HG03432 (cell line): ENCODE data around the gene TMEM204.

Source experiments
- ATAC-seq: cut with Tn5 transposase; IDR thresholded peaks from one replicate; pipeline ENCODE4 v1.9.1; 2021; ENCODE audit warnings: mild to moderate bottlenecking, moderate library complexity; ENCODE audit not compliant: unreplicated experiment

Gene TMEM204

DNA sequence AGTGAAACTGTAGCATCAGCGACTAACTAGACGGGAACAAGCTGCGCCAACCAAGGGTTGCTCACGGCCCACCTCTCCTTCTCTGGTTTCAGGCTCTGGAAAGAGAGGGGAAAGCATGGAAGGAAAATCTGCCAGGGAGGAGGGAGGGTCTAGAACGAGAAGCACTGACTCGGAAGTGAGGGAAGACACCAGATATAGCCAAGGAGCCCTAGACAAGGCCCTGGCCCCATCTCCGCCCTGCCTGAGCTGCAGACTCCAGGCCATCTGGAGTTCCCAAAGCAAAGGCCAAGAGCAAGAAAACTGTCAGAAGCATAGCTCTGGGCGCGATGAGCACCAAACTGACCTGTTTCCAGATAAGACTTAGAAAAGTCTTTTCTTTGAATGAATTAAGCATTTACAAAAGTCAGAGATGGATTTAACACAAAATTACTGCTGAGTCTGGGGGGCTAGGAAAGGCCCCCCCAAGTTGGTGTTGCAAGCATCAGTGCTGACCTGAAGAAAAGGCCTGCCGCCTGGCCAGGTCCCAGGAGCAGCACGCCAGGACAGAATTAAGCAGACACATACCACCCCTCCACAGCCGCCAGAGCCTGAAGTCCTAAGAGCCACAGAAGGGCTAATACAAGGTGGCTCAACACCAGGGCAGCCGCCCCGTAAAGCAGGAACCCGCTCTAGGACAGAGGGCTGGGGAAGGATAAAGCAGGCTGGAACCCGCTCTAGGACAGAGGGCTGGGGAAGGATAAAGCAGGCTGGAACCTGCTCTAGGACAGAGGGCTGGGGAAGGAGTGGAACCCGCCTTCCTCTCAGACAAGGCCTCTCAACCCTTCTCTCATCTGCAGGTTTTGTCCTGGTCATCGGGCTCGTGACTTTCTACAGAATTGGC lies 20.7 kb downstream of the TMEM204 start:
- no peak for ATAC-seq

DNA sequence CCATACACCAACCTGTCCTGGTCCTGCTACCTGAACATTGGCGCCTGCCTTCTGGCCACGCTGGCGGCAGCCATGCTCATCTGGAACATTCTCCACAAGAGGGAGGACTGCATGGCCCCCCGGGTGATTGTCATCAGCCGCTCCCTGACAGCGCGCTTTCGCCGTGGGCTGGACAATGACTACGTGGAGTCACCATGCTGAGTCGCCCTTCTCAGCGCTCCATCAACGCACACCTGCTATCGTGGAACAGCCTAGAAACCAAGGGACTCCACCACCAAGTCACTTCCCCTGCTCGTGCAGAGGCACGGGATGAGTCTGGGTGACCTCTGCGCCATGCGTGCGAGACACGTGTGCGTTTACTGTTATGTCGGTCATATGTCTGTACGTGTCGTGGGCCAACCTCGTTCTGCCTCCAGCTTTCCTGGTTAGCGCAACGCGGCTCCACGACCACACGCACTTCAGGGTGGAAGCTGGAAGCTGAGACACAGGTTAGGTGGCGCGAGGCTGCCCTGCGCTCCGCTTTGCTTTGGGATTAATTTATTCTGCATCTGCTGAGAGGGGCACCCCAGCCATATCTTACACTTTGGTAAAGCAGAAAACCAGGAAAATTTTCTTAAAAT lies 21.5 kb downstream of the TMEM204 start:
- ATAC-seq = no peak

DNA sequence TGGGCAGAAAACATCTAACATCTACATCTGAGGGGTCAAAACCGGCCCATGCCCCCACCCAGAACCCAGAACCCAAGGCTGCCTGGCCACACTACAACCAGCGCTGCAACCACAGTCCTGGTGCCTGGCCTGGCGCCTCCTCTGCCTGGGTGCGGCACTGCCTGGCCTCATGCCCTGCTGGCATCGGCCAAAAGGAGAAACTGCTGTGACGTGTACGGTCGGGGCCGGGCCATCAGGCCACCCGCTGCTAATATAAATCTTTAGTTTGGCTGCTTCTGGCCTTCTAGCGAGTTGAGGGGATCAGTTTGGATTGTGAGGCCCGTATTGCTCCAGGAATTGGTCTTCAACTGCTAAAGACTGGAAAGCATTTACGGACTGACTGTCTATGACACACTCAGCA lies 22.8 kb downstream of the TMEM204 start:
- ATAC-seq = no peak

DNA sequence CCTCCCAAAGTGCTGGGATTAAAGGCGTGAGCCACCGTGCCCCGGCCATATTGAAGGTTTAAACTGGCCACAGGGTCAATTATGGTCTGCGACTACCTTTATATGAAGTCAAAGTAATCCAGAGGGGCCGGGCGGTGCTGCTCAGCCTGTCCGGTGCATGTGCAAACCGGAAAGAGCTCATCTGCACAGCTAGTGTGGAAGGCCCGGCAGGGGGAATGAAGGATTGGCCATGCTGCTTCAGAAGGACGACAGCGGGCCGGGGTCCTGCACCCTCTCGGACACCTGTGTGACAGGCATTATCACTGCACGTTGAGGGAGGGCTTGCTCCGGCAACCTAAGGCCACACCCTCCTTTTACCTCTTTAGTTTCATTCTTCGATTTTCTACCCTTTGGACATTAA lies 23.6 kb downstream of the TMEM204 start:
- ATAC-seq = no peak

DNA sequence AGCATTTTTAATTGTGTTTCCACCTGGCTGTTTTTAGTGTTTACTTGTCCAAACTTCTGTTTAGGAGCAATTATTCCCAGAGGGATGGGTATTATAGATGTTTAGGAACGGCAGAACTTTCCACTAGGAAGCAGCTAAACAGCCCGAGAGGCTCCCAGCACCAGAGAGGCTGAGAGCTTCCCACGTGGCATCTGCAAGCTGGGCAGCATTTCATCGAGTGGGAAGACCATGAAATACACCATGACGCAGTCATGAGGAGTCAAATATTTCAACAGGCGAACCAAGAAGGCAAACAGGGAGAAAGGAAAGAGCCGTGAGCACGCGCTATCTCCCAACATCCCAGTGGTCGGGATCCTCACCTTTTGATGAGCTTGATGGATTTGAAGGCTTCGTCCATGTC lies 24.1 kb downstream of the TMEM204 start:
- no peak for ATAC-seq

DNA sequence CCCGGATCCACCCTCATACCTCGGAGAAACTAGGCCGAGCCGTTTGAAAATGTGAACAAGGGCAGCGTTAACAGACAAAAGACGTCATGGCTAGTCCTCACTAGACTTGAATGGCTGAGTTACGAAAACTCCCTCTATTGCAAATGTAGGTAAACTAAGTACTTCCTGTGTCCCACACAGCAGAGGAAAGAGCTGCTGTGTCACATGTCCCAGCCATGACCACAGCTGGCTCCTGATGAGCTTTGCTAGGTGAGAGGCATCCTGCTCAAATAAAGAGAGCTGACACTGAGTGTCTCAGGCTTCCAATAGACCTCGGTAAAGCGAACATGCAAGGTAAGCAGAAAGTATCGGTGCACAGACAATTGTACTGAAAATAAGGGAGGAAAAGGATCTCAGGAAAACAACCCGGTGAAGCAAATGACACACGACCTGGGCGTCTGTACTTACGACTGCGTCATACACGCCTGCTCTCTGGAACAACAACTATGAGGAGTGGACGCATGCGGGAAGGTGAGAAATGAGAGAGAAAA lies 26.0 kb downstream of the TMEM204 start:
- ATAC-seq = no peak

DNA sequence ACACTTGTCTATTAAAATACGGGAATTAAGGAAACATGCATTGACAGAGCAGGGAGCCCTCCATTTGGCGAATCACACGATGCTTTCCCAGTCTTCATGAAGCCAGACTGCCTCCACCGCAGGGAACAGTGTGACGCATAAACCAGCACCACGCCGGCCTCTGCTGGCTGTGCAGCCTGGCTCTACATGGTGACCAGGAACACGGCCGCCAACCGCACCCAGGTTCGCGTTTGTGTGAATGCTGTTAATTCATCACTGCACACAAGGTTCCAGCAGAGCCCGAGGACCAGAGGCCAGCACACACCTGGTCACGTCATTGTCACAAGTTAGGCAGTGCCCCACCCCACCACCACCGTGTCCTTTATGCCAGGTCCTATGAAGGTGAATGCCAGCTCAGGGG lies 26.7 kb downstream of the TMEM204 start:
- ATAC-seq = no peak

DNA sequence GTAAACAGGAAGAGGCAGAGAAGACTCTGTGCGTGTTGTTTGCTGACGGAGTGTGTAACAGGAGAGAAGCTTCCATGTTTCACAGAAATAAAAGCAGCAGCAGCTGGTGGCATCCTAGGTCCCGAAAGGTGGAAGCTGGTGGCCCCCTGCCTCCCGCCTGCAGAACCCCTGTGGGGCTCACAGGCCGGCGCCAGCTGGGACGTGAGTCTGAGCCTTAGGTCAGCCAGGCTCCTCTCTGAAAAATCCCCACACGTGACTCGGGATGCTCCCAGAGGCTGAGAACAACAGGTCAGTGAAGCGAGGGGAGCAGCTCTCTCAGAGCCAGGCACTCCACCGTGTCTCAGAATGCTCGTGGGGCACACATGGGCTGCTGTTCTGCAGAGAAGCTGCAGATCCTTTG lies 27.4 kb downstream of the TMEM204 start:
- ATAC-seq = no peak

DNA sequence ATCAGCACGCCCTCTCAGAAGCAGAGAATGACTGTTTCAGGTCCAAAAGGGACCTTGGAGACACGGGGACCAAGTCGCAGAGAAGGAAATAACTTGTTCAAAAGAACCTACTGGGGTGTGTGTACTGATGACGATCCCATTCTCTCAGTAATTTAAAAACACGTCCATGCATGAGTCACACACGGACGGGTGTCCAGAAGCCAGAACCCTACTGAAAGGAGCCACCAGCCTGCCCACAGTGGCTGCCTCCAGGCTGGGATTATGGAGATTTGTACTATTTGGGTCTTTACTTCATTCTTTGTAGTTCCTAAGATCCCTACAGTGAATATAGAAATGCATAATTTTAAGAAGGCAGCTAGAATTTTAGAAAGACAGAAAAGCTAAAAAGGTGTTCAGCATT lies 27.8 kb downstream of the TMEM204 start:
- no peak for ATAC-seq

DNA sequence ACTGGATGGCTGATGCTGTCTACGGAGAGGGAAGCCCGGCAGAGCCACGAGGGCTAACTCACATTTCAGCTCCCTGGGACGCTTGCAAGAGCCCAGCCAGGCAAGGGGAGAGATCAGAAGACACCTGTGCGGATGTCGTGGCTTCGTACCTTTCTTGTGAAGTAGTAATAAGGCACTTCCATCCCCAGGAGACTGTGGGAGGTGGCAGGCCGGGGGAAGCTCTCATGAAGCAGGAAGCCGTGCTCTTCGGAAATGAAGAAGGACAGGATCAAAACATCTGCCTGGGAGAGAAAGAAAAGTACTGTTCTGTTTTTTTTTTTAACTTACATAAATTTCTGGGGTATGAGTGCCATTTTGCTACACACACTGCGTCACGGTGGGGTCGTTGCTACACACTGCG lies 28.4 kb downstream of the TMEM204 start:
- ATAC-seq = no peak

DNA sequence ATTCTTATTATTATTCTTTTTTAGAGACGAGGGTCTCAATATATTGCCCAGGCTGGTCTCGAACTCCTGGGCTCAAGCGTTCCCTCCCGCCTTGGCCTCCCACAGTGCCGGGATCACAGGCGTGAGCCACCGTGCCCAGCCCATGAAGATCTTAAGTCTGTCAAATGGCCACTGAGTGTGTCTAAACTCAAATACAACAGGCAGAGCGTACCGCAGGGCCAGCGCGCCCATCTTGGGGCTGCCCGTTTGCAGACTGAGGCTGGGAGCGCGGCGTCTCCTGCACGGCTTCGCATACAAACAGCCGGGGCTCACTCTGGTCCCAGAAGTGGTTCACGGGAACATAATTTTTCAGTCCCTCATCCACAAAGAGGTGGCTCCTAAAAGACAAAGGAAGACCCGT lies 30.3 kb downstream of the TMEM204 start:
- no peak for ATAC-seq

DNA sequence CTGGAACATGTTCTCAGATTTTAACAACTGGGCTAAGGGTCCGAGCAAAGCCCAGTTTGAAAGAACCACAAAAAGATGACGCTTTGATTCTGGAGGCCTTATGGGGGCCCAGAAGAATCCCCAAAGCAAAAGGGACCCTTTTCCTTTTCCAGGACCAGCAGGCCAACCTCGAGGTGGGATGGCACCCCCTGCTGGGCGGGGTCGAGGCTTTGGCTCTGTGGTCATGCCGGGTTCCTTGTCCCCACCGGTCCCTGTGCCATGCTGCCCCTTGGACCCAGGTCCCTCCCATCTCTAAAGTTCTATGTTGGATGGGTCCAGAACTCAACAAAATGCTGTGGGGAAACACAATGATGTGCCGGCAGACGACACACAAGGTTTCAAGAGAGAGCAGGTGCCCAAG lies 30.9 kb downstream of the TMEM204 start:
- no peak for ATAC-seq

DNA sequence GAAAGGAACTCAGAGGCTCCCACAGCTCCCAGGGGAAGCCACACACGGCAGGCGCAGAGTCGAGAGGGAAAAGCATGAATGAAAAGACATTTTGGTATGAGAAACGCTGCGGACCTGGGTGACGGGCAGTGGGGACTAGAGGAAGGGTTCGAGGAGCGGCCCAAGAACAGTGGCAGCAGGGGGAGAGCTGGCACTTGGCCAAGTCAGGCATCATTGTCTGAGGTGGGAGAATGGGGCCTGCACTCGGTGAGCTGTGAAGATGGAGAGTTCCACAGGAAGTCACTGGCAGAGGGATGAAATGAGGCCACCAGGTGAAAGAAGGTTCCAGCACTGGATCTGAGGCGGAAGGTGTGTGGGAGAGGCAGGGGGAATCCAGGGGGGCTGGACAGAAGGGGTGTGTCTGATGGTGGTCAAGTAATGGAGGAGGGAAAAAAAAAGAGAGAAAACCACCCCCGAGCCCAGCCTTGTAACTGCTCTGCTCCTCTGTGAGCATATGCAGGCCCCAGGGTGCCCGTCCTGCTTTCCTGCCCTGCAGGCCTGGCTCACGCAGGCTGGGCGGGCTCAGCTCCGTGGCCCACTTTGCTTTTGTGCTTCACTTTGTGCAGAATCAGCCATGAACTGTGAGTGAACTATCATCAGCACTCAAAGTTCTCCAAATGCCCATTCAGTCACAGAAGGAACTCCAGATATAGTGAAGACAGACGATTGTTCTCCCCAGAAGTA lies 31.8 kb downstream of the TMEM204 start:
- no peak for ATAC-seq

DNA sequence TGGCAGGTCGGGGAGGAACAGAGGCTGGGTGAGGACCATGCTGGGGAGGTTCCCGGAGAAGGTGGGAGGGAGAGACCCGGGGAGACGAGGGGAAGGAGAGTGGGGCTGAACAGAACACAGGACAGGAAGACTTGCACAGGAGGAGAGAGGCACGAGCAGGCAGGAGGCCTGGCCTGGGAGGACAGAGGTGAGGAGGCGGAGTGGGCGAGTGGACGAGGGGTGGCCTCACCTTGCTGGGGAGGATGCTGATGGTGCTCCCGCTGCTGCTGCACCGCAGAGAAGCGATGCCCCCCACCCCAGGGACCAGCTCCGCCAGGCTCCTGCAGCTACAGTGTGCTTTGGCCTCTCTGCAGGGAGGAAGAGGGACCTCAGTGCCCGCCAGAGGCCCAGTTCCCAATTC lies 34.5 kb downstream of the TMEM204 start:
- no peak for ATAC-seq

DNA sequence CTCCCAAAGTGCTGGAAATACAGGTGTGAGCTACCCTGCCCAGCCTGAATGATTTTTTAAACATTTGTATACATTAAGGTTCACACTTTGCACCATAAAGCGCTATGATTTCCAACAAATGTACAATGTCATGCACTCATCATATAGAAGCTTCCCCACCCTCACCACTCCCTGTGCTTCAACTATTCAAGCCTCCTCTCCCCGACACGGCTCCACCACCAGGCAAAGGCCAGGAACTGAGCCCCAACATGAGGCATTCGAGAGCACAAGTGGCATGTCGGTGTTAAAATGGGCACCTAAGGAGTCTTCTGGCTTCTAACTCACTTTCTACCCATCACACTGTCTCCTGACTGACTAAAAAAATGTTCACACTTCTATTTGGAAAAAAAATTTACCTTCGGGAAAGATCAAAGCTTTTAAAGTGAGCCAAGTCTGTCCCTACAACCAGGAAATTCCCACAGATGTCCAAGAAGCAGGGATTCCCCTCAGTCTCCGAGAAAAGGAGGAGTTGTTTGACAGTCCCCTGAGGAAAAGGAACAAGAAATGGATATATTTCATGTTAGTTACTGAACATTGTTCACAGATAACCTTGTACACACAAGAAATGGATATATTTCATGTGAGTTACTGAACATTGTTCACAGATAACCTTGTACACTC lies 37.7 kb downstream of the TMEM204 start:
- no peak for ATAC-seq

DNA sequence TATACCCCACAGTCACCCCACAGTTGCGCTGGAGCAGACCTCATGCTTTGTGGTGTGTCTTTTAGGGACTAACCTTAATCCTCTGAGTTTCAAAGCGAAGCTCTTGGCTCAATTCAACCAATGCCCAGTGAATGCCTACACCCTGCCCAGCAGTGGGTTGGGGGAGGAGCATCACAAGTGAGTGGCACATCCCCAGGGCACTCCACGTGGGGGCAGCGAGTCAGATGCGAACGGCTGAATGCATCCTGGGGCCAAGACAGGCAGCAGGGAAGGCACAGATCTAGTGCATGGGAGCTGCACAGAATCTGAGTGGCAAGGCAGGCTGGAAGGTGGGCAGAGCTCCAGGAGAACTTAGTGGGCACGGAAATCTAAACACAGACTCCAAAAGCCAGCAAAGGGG lies 39.2 kb downstream of the TMEM204 start:
- no peak for ATAC-seq

DNA sequence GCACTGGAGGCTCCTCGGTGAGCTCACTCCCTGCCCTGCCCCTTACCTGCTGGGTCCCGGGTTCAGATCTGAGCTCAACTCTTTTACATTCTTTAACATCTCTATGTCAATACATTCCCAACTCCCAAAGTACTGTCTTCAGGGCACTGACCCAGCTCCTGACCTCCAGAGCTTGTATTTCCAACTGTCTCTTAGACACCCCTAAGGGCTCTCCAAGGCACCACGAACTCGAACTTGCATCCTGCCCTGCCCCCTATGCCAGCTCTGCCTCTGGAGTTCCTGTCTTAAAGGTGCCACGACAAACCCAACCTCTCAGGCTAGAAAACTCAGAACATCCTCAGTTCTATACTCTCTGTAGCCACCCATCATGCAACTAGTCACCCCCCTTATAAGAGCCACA lies 39.8 kb downstream of the TMEM204 start:
- no peak for ATAC-seq

DNA sequence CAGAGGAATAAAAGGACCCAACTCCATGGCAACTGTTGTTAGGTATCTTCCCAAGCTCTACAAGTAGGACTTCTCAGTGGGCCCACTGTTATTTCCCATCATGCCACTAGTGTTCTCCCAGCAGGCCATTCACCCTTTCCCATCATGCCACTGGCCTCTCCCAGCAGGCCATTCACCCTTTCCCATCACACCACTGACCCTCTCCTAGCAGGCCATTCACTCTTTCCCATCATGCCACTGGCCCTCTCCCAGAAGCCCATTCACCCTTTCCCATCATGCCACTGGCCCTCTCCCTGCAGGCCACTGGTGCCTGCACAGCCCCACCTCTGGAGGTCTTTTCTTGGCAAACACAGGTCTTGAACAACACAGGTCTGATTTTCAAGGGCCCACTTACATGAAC lies 42.1 kb downstream of the TMEM204 start:
- ATAC-seq = no peak

DNA sequence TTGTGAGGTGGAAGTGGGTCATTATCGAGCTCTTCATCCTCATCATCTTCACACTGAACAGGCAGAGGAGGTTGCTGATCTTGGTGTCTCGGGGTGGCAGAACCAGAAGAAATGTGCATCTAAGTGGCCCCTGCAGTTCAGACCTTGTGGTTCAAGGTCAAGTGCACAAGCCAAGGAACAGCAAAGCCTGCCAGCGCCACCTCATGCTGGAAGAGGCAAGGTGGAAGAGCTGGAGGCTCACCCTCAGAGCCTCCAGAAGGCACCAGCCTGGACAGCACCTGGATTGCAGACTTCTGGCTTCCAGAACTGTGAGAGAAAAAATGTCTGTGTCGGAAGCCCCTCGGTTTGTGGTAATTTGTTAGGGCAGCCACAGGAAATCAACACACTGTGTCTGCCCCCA lies 45.7 kb downstream of the TMEM204 start:
- no peak for ATAC-seq

DNA sequence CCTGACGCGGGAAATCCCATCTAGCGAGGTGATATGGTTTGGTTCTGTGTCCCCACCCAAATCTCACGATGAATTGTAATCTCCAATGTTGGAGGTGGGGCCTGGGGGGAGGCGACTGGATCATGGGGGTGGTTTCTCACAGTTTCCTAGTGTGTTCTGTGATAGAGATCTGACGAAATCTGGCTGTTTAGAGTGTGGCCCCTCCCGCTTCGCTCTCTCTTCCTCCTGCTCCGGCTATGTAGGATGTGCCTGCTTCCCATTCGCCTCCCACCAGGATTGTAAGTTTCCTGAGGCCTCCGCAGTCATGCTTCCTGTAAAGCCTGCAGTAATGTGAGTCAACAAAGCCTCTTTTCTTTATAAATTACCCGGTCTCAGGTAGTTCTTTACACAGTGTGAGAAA lies 46.8 kb downstream of the TMEM204 start:
- no peak for ATAC-seq

DNA sequence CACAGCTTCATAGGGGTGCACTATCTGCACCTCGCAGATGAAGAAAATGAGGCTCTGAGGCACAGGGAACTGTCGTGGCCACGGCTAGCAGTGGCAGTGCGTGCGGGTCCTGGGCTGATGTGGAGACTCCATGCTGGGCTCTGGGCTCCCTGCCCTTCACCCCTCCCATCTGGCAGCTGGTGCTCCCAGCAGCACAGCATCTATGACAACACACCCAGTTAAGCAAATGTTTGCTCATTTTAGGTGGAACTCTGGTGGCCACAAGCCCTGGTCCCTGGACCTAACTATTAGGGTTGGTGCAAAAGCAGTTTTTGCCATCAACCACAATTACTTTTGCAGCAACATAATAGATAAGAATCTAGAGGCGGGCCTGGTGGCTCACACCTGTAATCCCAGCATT lies 47.5 kb downstream of the TMEM204 start:
- ATAC-seq = no peak
